Suppressor macrophage treated with lipopolysaccharide for 1 hour (primary cell): Measurements from ENCODE around the gene LIMS2.

Experiments
- DNase-seq, 3 donors: peaks; one replicate each; pipeline ENCODE4 v3.0.0-alpha.2; 2020 to 2022

LIMS2 gene

DNA sequence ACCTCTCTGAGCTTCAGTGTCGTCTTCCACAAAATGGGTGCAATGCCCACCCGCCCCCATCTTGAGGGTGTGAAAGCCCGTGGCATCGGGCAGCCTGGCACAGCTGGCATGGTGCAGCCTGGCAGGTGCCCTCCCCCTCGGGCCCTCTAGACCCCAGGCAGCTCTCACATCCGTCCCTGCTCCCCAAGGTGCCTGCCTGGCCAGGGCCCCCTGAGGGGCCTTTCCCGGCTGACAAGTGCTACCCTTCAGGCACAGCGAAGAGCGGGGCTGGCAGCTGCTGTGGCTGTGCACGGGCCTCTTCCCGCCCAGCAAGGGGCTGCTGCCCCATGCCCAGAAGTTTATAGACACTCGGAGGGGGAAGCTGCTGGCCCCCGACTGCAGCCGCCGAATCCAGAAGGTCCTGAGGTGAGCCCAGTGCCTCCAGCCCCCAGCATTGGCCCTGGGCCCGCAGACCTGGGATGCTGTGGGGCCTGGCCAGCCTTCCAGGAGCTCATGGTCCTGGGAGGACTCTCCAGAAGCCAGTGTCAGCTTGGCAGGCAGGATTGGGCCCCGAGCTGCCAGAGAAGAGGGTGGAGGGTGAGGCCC, 43.2 kb downstream of the LIMS2 start:
- no peak for DNase-seq

GRCh38 chr2:127631541-127631996, 43.8 kb downstream of the LIMS2 start:
- DNase-seq, result no peak

- no peak for DNase-seq
These were observed 44.3 kb downstream of the LIMS2 start for GRCh38 chr2:127630864-127631540.

GRCh38 chr2:127630096-127630863, 45.0 kb downstream of the LIMS2 start:
- DNase-seq, result peak in 2 of 3 donors; percentile 17 to 26

- no peak for DNase-seq
These were observed 45.7 kb downstream of the LIMS2 start for GRCh38 chr2:127629637-127630036.

DNA sequence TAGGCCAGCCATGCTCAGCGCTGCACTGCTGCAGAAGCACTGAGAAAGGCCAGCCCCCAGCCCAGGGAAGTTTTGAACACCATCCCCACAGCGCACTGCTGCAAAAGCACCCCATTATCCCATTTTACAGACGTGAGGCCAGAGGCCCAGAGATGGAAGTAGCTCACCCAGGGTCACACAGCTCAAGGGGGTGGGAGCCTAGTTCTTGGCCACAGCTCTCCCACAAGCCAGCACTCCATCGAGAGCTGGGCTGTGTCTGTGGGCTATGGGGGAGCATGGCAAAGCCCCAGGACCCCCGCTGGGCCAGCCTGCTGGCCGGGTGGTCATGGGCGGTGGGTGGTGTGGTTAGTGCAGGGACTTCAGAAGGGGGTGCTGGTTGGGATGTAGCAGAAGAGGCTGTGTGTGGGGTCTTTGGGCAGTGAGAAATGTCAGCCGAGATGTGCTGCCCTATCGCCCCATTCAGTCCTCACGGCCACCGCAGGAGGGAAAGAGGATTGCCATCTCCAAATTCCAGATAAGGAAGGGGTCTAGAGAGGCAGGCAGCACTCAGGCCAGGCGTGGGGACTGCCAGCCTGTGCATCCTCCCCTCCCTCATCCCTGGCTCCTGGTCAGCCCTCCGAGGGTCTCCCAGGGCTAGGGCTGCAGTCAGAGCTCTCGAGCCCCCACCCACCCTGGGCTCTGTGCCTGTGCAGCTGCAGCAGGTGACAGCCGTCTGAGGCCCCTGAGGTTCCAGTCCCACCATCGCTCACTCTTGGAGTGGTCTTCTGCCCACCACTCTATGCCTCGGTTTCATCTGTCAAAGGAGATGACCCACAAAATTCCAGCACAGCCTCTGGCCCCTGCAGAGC, 46.3 kb downstream of the LIMS2 start:
- no peak for DNase-seq

- no peak for DNase-seq
These were observed 47.4 kb downstream of the LIMS2 start for GRCh38 chr2:127627740-127628571.

- no peak for DNase-seq
These were observed 48.2 kb downstream of the LIMS2 start for GRCh38 chr2:127626917-127627739.

- no peak for DNase-seq
These were observed 49.2 kb downstream of the LIMS2 start for GRCh38 chr2:127626175-127626574.

DNA sequence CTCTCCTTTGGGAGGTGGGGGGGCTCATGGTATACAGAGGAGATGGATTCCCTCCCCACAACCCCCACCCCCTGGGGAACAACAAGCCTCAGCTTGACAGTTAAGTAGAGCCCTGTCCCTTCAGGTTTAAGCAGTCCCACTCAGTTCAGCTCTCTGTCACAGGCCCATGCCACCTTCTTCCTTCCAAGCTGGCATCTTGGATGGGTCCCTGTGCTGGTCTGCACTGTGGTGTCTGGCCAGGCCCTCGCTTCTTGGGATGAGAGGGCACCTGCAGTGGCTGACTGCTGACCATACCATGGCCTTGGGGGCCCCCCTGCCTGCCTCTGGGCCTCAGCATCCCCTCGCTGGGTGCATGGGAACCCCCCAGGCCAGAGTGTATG, 49.8 kb downstream of the LIMS2 start:
- DNase-seq, result no peak

DNA sequence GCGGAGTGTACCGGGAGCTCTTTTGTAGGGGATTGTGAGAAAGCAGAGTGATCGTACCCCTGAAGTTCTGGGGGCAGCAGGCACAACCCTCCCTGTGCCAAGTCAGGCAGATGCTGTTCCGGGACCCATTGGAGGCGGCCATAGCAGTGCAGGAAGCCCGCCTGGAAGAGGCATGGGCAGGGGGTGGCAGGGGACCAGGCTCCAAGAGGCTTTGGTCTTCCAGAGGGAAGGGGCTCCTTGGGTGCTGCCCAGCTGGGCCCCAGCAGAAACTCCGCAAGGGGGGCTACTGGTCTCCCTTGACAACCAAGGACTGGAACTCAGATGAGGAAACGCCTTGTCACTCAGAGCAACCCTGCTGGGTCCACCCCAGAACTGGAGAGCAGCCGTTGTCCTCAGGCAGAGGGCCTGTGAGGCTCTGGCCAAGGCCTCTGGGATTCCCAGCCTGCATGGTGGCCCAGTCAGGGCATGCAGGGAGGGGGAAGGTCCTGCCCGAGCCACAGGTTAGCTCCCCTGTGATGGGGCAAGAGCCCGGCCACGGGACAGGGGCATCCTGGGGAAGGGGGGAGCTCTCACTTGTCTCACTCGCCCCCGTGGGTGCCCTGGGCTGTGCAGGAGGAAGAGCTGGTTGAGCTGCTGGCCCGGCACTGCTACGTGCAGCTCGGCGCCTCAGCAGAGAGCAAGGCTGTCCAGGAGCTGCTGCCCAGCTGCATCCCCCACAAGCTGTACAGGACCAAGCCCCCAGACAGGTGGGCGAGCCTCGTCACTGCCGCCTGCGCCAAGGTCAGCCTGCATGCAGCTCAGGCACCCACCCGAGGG, 50.4 kb downstream of the LIMS2 start:
- no peak for DNase-seq

DNA sequence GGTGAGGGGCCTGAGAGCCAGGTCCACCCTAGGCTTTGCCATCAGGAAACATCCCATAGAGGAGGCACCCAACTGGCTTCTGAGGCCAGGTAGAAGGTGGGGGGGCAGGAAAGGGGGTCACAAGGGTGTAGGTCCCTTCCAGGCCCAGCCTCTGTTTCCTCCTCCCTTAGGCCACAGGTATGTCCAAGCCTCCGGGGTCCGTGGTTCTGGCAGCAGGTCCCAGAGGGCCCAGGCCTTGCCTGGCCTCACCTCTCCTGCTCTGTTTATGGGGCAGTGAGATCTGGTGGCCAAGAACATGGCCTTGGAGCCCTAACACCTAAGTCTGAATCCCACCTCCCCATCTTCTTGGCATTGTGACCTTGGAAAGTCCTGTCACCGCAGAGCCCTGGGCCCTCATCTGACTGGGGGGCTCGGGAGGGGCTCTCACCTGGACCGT, 51.0 kb downstream of the LIMS2 start:
- no peak for DNase-seq

- no peak for DNase-seq
These were observed 51.7 kb downstream of the LIMS2 start for GRCh38 chr2:127623388-127624319.

DNA sequence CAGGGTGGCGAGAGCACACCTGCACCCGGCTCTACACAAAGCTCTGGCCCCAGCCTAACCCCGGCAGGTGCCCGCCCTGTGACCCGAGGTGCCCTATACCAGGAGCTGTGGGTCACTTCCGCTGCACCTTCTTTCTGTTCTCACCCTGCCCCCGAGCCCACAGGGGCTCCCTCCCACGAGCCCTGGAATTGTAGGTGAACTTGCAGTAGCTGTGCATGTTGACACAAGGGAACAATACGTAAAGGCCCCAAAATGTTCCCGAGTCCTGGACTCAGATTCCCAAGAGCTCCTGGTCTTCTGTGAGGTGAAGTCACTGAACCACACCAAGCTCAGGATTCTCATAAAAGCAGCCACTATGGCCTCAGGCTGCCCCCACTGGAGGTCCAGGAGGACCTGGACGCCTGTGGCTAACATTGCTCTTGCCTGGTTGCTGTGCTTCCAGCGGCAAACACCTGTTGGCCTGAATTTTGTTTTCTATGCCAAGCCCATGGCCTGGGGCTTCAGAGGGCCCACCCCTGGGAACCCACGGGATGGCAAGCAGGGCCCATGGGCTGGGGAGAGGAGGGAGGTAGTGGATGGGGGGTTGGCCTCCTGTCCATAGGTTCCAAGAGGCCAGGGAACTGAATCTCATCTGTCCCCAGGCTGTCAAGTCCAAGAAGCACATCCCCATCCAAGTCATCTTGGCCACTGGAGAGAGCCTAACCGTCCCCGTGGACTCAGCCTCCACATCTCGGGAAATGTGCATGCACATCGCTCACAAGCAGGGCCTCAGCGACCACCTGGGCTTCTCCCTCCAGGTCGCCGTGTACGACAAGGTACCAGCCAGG, 52.6 kb downstream of the LIMS2 start:
- DNase-seq, result no peak

DNA sequence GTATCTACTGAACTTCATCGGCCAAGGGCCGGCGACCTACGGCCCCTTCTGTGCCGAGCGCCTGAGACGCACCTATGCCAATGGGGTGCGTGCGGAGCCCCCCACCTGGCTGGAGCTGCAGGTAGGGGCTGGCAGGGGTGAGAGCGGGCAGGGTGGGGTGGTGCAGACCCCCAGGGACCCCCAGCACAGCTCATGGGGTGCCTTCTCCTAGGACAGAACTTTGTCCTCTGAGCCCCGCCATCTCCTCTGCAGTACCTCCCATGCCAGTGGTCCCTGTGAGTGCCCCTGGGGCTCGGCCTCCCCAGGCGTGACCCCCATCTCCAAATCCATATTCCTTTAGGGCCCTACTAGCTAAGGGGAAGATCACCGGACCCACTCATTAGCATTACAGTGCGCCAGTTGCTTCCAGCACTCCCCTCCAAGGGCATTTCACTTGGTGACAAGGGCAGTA, 53.3 kb downstream of the LIMS2 start:
- no peak for DNase-seq

- peak in 2 of 3 donors; percentile 17 to 41 for DNase-seq
These were observed 54.5 kb downstream of the LIMS2 start for GRCh38 chr2:127620866-127621265.

GRCh38 chr2:127619877-127620705, 55.2 kb downstream of the LIMS2 start:
- DNase-seq, result no peak
